ENCODE results near the gene LMBRD1. TPM values are rescaled to one million over a fixed set of nuclear protein-coding genes. Genes with fewer than 3 reads are reported as not detected.
A peak's percentile ranks its signal among the peaks of the same experiment; 100 is the strongest.
"Not testable (repeated sequence)": the region's sequence is repeated elsewhere in the genome, so short reads cannot be mapped to it uniquely, and the experiment has no call there.

Gene LMBRD1
- total RNA-seq, 8 experiments from 2014 or later = 21.3 to 73.3 (median 34.5) TPM

DNA sequence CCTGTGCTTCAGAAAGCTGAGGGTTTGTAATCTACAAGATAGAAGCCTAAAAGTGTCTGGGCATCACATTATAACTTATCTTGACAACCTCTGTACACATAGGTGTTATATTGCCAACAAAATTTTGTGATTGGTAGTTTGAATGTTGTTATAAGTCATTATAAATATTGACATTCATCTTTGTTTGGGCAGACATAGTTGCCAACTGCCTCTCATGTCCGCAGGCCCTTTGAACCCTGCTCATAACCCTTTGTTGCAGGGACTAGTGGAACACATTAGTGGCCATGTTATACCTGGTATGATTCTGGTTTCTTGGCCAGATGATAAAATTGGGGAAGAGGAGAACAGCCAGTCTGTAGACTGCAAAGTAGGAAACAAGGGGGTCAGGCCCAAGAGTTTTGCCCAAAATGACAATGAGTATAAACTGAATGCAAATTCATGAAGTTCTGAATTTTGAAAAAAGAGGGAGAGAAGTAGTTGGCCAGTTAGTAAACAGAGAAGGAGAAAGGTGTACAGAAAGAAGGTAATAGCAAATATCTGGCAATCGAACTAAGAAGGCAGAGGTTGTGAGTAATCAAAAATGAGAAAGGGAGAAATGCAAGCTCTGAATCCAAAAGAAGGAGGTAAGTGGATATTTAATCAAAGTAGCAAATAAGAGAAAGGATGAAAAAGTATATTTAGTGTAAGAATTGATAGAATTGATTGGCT is 21.6 kb upstream of the LMBRD1 start:
- ATAC-seq (replicated peaks in 6 of 8) = no peak
- in situ Hi-C loops (cut with MboI; ENCODE audit: low pct_unique_long_range_greater_than_20kb in 2 of 9, low sequenced_read_pairs in 9 of 9, unreplicated experiment in 9 of 9) = no loop called here
- no peak overlapping the region for H3K27ac ChIP-seq
- no peak overlapping the region for H3K4me3 ChIP-seq
- 56 to 100% (median 80%) methylated on average over 1 to 2 of the region's 2 CpGs for WGBS, 10 experiments
- no peaks in the 10 kb centered on the region for H3K4me1 ChIP-seq (replicated peaks in 1 of 2)

GRCh38 chr6:69817358-69817757 is 20.5 kb upstream of the LMBRD1 start:
- ATAC-seq (replicated peaks in 6 of 8) = no peak
- H3K4me1 ChIP-seq (replicated peaks in 1 of 2) = no peaks in the 10 kb centered on the region
- H3K4me3 ChIP-seq = no peak overlapping the region
- in situ Hi-C loops (cut with MboI; ENCODE audit: low pct_unique_long_range_greater_than_20kb in 2 of 9, low sequenced_read_pairs in 9 of 9, unreplicated experiment in 9 of 9) = no loop called here
- no peak overlapping the region for H3K27ac ChIP-seq

DNA sequence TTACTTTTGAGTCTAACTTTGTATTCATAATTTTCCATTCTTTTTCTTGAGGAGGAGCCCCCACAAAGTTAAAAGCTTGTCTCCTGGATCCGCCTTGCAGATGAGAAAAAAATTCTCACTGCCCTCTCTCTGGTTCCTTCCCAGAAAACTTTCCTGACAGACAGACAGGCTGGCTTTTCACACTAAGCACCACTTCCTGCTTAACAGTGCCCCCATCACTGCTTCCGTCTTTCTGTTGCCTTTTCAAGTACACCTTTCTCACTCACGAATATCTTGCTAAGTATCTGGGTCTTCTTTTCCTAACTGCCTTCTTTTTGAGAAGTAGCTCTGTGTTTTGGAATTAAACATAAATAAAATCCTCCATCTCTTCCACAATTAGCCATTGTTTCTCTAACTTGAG is 19.8 kb upstream of the LMBRD1 start:
- ATAC-seq (replicated peaks in 6 of 8) = no peak
- in situ Hi-C loops (cut with MboI; ENCODE audit: low pct_unique_long_range_greater_than_20kb in 2 of 9, low sequenced_read_pairs in 9 of 9, unreplicated experiment in 9 of 9) = no loop called here
- 59 to 82% (median 74%) methylated on average over 1 to 3 of the region's 3 CpGs; no CpG with 5 or more reads in 1 of the 10 experiments for WGBS, 10 experiments

DNA sequence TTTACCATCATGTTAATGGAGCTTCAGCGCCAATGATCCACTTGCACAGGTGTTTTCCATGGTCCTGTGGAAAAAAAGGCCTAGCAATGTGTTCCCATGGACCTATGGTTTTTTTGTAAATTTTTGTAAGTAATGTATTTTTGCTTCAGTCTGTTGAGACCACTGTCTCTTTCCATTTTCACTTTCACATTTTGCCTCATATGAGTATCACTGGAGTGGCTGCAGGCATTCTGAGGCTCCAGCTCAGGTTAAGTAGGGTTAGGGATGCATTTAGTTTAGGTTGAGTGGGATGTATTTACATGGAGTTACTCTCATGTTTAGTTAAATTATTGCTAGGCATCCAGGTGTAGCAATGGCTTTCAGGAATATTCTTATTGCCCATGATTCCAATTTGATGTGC is 19.2 kb upstream of the LMBRD1 start:
- ATAC-seq (replicated peaks in 6 of 8) = no peak
- in situ Hi-C loops (cut with MboI; ENCODE audit: low pct_unique_long_range_greater_than_20kb in 2 of 9, low sequenced_read_pairs in 9 of 9, unreplicated experiment in 9 of 9) = no loop called here
- no peaks in the 10 kb centered on the region for H3K4me1 ChIP-seq (replicated peaks in 1 of 2)
- H3K27ac ChIP-seq = no peak overlapping the region
- no peak overlapping the region for H3K4me3 ChIP-seq
- 43 to 100% (median 100%) methylated on average over 1 of the region's 1 CpG; no CpG with 5 or more reads in 5 of the 10 experiments for WGBS, 10 experiments

More for the DNA sequence above, 19.8 kb upstream of the LMBRD1 start:
- no peak overlapping the region for H3K27ac ChIP-seq
- no peaks in the 10 kb centered on the region for H3K4me1 ChIP-seq (replicated peaks in 1 of 2)
- H3K4me3 ChIP-seq = no peak overlapping the region

GRCh38 chr6:69813508-69813907 is 16.7 kb upstream of the LMBRD1 start:
- ATAC-seq (replicated peaks in 6 of 8) = peak in 2 of 8 experiments; percentile 47 to 53
- Histone ChIP-seq H3K4me3 (no peak overlapping the region), H3K27ac (no peak overlapping the region), H3K4me1 (replicated peaks in 1 of 2) (no peaks in the 10 kb centered on the region)
- WGBS, 10 experiments = 33 to 100% (median 86%) methylated on average over 1 of the region's 1 CpG; no CpG with 5 or more reads in 3 of the 10 experiments
- in situ Hi-C loops (cut with MboI; ENCODE audit: low pct_unique_long_range_greater_than_20kb in 2 of 9, low sequenced_read_pairs in 9 of 9, unreplicated experiment in 9 of 9) = no loop called here

GRCh38 chr6:69812746-69813427 is 16.1 kb upstream of the LMBRD1 start:
- 0 to 90% (median 74%) methylated on average over 1 to 4 of the region's 4 CpGs; no CpG with 5 or more reads in 1 of the 10 experiments for WGBS, 10 experiments
- in situ Hi-C loops (cut with MboI; ENCODE audit: low pct_unique_long_range_greater_than_20kb in 2 of 9, low sequenced_read_pairs in 9 of 9, unreplicated experiment in 9 of 9) = no loop called here
- H3K27ac ChIP-seq = no peak overlapping the region

GRCh38 chr6:69802995-69803394 is 6.2 kb upstream of the LMBRD1 start:
- Histone ChIP-seq H3K4me1 (replicated peaks in 1 of 2) (peaks cover 0 to 9% of the 10 kb centered on the region in 2 donors), H3K27ac (no peak overlapping the region), H3K4me3 (no peak overlapping the region)
- in situ Hi-C loops (cut with MboI; ENCODE audit: low pct_unique_long_range_greater_than_20kb in 2 of 9, low sequenced_read_pairs in 9 of 9, unreplicated experiment in 9 of 9) = no loop called here
- WGBS, 10 experiments = 0 to 70% (median 46%) methylated on average over 1 to 4 of the region's 4 CpGs; no CpG with 5 or more reads in 4 of the 10 experiments
- ATAC-seq (replicated peaks in 6 of 8) = peak in 3 of 8 experiments; percentile 45 to 52 (median 51)

More at GRCh38 chr6:69812746-69813427, 16.1 kb upstream of the LMBRD1 start:
- no peak for ATAC-seq (replicated peaks in 6 of 8)
- H3K4me1 ChIP-seq (replicated peaks in 1 of 2) = no peaks in the 10 kb centered on the region
- no peak overlapping the region for H3K4me3 ChIP-seq

DNA sequence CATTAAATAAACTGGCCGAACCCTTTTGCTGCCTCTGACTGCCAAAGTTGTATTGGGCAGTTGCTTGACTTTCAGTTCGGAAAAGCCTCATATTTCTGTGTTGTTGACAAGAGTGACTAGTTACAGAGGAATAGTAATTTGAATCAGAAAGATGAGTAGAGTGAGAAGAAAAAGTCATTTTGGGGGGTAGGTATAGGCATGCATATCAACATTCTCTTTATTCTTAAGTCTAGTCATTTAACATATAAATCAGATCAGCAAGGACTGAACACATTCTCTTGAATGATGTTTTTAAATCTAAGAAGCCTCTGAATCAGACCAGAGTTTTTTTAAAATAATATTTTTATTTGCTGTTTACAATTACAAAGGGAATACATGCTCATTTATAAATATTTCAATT is 4.9 kb upstream of the LMBRD1 start:
- 29 to 92% (median 63%) methylated on average over 1 to 2 of the region's 2 CpGs; no CpG with 5 or more reads in 1 of the 10 experiments for WGBS, 10 experiments
- ATAC-seq (replicated peaks in 6 of 8) = no peak
- in situ Hi-C loops (cut with MboI; ENCODE audit: low pct_unique_long_range_greater_than_20kb in 2 of 9, low sequenced_read_pairs in 9 of 9, unreplicated experiment in 9 of 9) = no loop called here
- no peak overlapping the region for H3K27ac ChIP-seq
- H3K4me1 ChIP-seq (replicated peaks in 1 of 2) = peaks cover 3 to 12% of the 10 kb centered on the region in 2 donors
- no peak overlapping the region for H3K4me3 ChIP-seq

GRCh38 chr6:69801225-69801624 is 4.4 kb upstream of the LMBRD1 start:
- in situ Hi-C loops (cut with MboI; ENCODE audit: low pct_unique_long_range_greater_than_20kb in 2 of 9, low sequenced_read_pairs in 9 of 9, unreplicated experiment in 9 of 9) = no loop called here
- Histone ChIP-seq H3K27ac (no peak overlapping the region), H3K4me3 (no peak overlapping the region), H3K4me1 (replicated peaks in 1 of 2) (peaks cover 3 to 12% of the 10 kb centered on the region in 2 donors)
- 0 to 67% (median 0%) methylated on average over 1 of the region's 1 CpG; no CpG with 5 or more reads in 5 of the 10 experiments for WGBS, 10 experiments
- ATAC-seq (replicated peaks in 6 of 8) = no peak

GRCh38 chr6:69798796-69799195 is 2.0 kb upstream of the LMBRD1 start:
- H3K27ac ChIP-seq; H3K4me3 ChIP-seq; ATAC-seq (replicated peaks in 6 of 8); in situ Hi-C loops (cut with MboI; ENCODE audit: low pct_unique_long_range_greater_than_20kb in 2 of 9, low sequenced_read_pairs in 9 of 9, unreplicated experiment in 9 of 9): not testable (repeated sequence)
- peaks cover 3 to 18% of the 10 kb centered on the region in 2 donors for H3K4me1 ChIP-seq (replicated peaks in 1 of 2)

DNA sequence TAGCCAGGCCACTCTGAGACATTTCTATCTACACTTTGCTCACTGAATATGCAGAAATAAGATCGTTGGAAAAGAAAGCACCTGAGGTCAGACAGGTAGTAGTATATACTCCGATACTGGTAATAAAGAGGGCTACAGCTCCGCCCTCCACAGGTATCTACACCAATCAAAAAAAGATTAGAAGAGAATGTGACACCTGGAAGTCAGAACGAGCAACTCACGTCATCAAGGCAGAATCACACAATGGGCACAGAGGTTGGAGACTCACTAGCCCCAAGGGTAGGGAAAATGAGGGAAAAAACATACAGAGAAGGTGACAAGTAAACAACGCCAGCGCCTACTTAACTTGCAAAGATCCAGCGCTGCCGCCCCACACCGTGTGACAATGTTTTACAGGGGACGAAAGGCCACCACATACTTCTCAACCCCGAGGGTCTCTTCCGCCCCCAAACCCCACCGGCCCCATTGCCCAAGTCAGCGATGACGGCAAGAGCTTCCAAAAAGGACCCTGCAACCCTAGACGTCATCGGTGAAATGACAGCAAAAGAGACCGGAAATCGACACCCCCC is 653 bp downstream of the LMBRD1 start:
- 0 to 10% (median 0%) methylated on average over 1 to 11 of the region's 20 CpGs for WGBS, 10 experiments
- in situ Hi-C loops (cut with MboI; ENCODE audit: low pct_unique_long_range_greater_than_20kb in 2 of 9, low sequenced_read_pairs in 9 of 9, unreplicated experiment in 9 of 9) = no loop called here
- peaks cover 7 to 11% of the 10 kb centered on the region in 2 donors for H3K4me1 ChIP-seq (replicated peaks in 1 of 2)
- H3K27ac ChIP-seq = peak overlapping the region; percentile 52 to 71
- ATAC-seq (replicated peaks in 6 of 8) = peak in 4 of 8 experiments; percentile 4 to 9 (median 8)
- H3K4me3 ChIP-seq = peak overlapping the region; percentile 50 to 70 (median 63)

- peaks cover 11 to 13% of the 10 kb centered on the region in 2 donors for H3K4me1 ChIP-seq (replicated peaks in 1 of 2)
- in situ Hi-C loops (cut with MboI; ENCODE audit: low pct_unique_long_range_greater_than_20kb in 2 of 9, low sequenced_read_pairs in 9 of 9, unreplicated experiment in 9 of 9) = no loop called here
- H3K4me3 ChIP-seq = peak overlapping the region; percentile 50 to 70 (median 63)
- no peak for ATAC-seq (replicated peaks in 6 of 8)
- 7 to 49% (median 27%) methylated on average over 3 to 5 of the region's 5 CpGs for WGBS, 10 experiments
- H3K27ac ChIP-seq = no peak overlapping the region
Measured at GRCh38 chr6:69795469-69796072, 1.2 kb downstream of the LMBRD1 start.

DNA sequence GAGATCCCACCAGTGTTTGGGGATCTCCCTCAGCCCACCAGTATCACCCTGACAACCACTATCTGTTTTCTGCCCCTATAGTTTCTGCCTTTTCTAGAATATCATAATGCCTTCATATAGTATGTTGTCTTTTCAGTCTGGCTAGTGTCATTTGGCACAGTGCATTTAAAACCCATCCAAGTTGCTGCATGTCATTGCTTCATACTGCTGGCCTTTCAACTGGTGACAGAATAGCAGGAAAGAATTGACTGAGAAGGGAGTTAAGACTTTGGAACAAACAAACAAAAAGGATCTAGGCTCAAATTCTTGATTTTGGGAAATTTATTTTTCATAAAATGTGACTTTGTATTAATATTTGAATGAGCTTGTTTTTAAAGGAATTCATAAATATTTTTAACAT is 4.5 kb downstream of the LMBRD1 start:
- Histone ChIP-seq H3K27ac (no peak overlapping the region), H3K4me1 (replicated peaks in 1 of 2) (peaks cover 11 to 13% of the 10 kb centered on the region in 2 donors), H3K4me3 (no peak overlapping the region)
- no peak for ATAC-seq (replicated peaks in 6 of 8)
- in situ Hi-C loops (cut with MboI; ENCODE audit: low pct_unique_long_range_greater_than_20kb in 2 of 9, low sequenced_read_pairs in 9 of 9, unreplicated experiment in 9 of 9) = no loop called here
